Measurements from ENCODE around the gene CTLA4. TPM values are rescaled to one million over a fixed set of nuclear protein-coding genes. Genes with fewer than 3 reads are reported as not detected.

The CTLA4 gene
- total and polyA plus RNA-seq, 2 experiments from 2014 or later, result not detected

DNA sequence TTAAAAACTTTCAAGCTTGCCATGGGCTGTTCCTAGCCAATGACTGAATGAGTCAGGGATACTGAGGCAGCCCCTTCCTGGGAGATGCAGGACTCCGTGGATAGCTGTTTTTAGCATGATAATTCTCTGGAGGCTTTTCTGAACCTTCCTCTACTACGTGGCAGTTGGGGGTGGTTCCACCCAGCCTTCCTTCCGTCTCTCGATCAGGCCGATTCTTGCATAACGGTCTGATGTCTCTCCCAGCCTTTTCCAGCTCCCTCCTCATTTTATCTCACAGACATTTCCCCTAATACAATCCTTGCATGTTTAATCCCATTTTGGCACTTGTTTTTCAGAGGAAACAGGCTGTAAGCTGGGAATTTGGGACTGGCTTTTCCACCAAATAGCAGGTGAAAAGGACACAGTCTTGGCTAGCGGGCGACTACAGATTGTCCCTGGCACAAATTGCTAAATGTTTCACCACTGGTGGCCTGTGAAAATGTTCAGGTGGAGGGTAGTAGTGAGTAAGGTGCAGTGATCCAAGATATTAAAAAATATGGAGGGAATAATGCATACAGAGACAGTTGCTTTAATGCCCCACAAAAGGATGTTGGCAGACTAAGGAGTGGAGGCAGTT, 21.0 kb upstream of the CTLA4 start (continued):
- no peak for TF ChIP-seq ZNF114 (CRISPR knock-in tag; IDR thresholded peaks at IDR 0.05)
- no peak for TF ChIP-seq ZNF331 (CRISPR knock-in tag; IDR thresholded peaks at IDR 0.05; ENCODE audit: low read depth)
- TF ChIP-seq STAT1 (IDR thresholded peaks at IDR 0.05; ENCODE audit: unreplicated experiment), result no peak
- TF ChIP-seq POLR2AphosphoS5 (IDR thresholded peaks at IDR 0.05; ENCODE audit: low read depth), result no peak
- no peak for TF ChIP-seq EZH2 (IDR thresholded peaks at IDR 0.05; ENCODE audit: low read depth, unreplicated experiment)
- TF ChIP-seq JUNB (IDR thresholded peaks at IDR 0.05; ENCODE audit: unreplicated experiment), result no peak
- no peak for TF ChIP-seq NANOG (IDR thresholded peaks at IDR 0.05; ENCODE audit: borderline replicate concordance)
- TF ChIP-seq EZH2phosphoT487 (IDR thresholded peaks at IDR 0.05; ENCODE audit: unreplicated experiment), result no peak
- TF ChIP-seq, protein P1, sequence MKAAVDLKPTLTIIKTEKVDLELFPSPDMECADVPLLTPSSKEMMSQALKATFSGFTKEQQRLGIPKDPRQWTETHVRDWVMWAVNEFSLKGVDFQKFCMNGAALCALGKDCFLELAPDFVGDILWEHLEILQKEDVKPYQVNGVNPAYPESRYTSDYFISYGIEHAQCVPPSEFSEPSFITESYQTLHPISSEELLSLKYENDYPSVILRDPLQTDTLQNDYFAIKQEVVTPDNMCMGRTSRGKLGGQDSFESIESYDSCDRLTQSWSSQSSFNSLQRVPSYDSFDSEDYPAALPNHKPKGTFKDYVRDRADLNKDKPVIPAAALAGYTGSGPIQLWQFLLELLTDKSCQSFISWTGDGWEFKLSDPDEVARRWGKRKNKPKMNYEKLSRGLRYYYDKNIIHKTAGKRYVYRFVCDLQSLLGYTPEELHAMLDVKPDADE (IDR thresholded peaks at IDR 0.05), result no peak
- TF ChIP-seq, protein P2, sequence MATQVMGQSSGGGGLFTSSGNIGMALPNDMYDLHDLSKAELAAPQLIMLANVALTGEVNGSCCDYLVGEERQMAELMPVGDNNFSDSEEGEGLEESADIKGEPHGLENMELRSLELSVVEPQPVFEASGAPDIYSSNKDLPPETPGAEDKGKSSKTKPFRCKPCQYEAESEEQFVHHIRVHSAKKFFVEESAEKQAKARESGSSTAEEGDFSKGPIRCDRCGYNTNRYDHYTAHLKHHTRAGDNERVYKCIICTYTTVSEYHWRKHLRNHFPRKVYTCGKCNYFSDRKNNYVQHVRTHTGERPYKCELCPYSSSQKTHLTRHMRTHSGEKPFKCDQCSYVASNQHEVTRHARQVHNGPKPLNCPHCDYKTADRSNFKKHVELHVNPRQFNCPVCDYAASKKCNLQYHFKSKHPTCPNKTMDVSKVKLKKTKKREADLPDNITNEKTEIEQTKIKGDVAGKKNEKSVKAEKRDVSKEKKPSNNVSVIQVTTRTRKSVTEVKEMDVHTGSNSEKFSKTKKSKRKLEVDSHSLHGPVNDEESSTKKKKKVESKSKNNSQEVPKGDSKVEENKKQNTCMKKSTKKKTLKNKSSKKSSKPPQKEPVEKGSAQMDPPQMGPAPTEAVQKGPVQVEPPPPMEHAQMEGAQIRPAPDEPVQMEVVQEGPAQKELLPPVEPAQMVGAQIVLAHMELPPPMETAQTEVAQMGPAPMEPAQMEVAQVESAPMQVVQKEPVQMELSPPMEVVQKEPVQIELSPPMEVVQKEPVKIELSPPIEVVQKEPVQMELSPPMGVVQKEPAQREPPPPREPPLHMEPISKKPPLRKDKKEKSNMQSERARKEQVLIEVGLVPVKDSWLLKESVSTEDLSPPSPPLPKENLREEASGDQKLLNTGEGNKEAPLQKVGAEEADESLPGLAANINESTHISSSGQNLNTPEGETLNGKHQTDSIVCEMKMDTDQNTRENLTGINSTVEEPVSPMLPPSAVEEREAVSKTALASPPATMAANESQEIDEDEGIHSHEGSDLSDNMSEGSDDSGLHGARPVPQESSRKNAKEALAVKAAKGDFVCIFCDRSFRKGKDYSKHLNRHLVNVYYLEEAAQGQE (IDR thresholded peaks at IDR 0.05; ENCODE audit: unreplicated experiment), result no peak
- TF ChIP-seq CTCF (conservative IDR thresholded peaks at IDR 0.05; ENCODE audit: low read depth in 2 of 2), result no peak

GRCh38 chr2:203849010-203849409, 18.6 kb upstream of the CTLA4 start:
- Mint-ChIP-seq H3K4me1 (no peaks in the 10 kb centered on the region), H3K27ac (no peak overlapping the region), H3K9me3 (no peaks in the 10 kb centered on the region; the same call in 2 of the 3 replicates), H3K4me3 (no peak overlapping the region), H3K27me3 (ENCODE audit: insufficient read depth, low read depth, poor library complexity) (peaks cover 2% of the 10 kb centered on the region), H3K36me3 (ENCODE audit: low read depth) (no peaks in the 10 kb centered on the region)
- Histone ChIP-seq H2AFZ (no peak overlapping the region), H3K36me3 (ENCODE audit: insufficient read depth) (no peaks in the 10 kb centered on the region), H3K4me2 (no peak overlapping the region), H3K9me2 (ENCODE audit: insufficient read depth) (0 out of 2 replicates have a peak, but pooled peaks cover 10% of the 10 kb centered on the region), H4K20me1 (replicated peaks; ENCODE audit: insufficient read depth) (no peaks in the 10 kb centered on the region), H3K27me3 (ENCODE audit: insufficient read depth) (no peaks in the 10 kb centered on the region), H3K4me1 (ENCODE audit: insufficient read depth) (no peaks in the 10 kb centered on the region), H3K27ac (ENCODE audit: low read depth) (no peak overlapping the region), H3K4me3 (no peak overlapping the region), H3F3A (replicated peaks; ENCODE audit: low read depth) (no peaks in the 10 kb centered on the region), H3K79me2 (replicated peaks; ENCODE audit: insufficient read depth) (no peaks in the 10 kb centered on the region)
- ATAC-seq (no peak), DNase-seq (ENCODE audit: low spot score) (no peak)
- TF ChIP-seq STAT1 (IDR thresholded peaks at IDR 0.05; ENCODE audit: unreplicated experiment) (no peak), EZH2 (IDR thresholded peaks at IDR 0.05; ENCODE audit: low read depth, unreplicated experiment) (no peak), ZNF114 (CRISPR knock-in tag; IDR thresholded peaks at IDR 0.05) (no peak), CREB1 (CRISPR knock-in tag; IDR thresholded peaks at IDR 0.05; ENCODE audit: low read depth) (no peak)
- TF ChIP-seq, protein P2 (IDR thresholded peaks at IDR 0.05; ENCODE audit: unreplicated experiment), result no peak
